NB4 (cell line): ENCODE results near the gene PTRH1.
"Not testable (repeated sequence)": the region's sequence is repeated elsewhere in the genome, so short reads cannot be mapped to it uniquely, and the experiment has no call there.

Source experiments
- DNase-seq: peaks from one replicate; pipeline ENCODE4 v3.0.0; 2010; ENCODE audit warnings: low read depth
- H3K4me3 ChIP-seq: one replicate; pipeline ENCODE4 v1.5.1; 2011; ENCODE audit warnings: mild to moderate bottlenecking, low read depth, low read length, moderate library complexity
- MYC ChIP-seq: IDR thresholded peaks from 2 replicates; pipeline ENCODE4 v1.6.1; 2011; ENCODE audit warnings: low read depth, low read length
- POLR2A ChIP-seq: IDR thresholded peaks from 2 replicates; pipeline ENCODE4 v1.6.1; 2011; ENCODE audit warnings: mild to moderate bottlenecking; ENCODE audit not compliant: insufficient read length; ENCODE audit errors: extremely low read depth
- TF ChIP-seq, protein P1 (sequence below): IDR thresholded peaks from one replicate; pipeline ENCODE4 v1.5.1; 2012; ENCODE audit warnings: low read depth, low read length
- TF ChIP-seq, protein P2 (sequence below): IDR thresholded peaks from 2 replicates; pipeline ENCODE4 v1.6.1; 2011; ENCODE audit warnings: low read depth, low read length

The PTRH1 gene

DNA sequence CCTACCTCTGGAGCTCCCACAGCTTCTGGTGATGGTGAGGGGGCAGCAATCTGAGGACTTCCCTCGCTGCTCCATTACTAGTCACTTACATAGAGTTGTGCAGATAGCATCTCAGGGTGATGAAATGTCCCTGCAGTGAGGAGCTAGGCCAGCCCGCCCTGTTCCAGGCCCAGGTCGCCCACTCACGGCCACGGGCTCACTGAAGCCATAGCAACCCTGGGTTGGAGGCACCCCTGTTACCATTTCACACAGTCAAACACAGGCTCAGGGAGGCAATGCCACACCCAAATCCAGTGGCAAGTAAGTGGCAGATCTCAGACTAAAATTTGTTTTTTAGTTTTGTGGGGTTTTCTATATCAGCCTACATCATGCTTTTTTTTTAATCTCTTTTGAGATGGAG is 43.4 kb upstream of the PTRH1 start:
- DNase-seq = peak; percentile 15
- no peak overlapping the region for H3K4me3 ChIP-seq
- TF ChIP-seq, protein P1, sequence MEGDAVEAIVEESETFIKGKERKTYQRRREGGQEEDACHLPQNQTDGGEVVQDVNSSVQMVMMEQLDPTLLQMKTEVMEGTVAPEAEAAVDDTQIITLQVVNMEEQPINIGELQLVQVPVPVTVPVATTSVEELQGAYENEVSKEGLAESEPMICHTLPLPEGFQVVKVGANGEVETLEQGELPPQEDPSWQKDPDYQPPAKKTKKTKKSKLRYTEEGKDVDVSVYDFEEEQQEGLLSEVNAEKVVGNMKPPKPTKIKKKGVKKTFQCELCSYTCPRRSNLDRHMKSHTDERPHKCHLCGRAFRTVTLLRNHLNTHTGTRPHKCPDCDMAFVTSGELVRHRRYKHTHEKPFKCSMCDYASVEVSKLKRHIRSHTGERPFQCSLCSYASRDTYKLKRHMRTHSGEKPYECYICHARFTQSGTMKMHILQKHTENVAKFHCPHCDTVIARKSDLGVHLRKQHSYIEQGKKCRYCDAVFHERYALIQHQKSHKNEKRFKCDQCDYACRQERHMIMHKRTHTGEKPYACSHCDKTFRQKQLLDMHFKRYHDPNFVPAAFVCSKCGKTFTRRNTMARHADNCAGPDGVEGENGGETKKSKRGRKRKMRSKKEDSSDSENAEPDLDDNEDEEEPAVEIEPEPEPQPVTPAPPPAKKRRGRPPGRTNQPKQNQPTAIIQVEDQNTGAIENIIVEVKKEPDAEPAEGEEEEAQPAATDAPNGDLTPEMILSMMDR = no peak
- TF ChIP-seq POLR2A (no peak), MYC (no peak)

DNA sequence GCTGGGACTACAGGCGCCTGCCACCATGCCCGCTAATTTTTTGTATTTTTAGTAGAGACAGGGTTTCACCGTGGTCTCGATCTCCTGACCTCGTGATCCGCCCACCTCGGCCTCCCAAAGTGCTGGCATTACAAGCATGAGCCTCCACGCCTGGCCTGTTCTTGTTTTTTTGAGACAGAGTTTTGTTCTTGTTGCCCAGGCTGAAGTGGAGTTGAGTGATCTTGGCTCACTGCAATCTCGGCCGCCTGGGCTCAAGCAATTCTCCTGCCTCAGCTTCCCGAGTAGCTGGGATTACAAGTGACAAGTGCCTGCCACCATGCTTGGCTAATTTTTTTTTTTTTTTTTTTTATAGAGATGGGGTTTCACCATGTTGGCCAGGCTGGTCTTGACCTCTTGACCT is 41.3 kb upstream of the PTRH1 start:
- not testable (repeated sequence) for H3K4me3 ChIP-seq, DNase-seq

DNA sequence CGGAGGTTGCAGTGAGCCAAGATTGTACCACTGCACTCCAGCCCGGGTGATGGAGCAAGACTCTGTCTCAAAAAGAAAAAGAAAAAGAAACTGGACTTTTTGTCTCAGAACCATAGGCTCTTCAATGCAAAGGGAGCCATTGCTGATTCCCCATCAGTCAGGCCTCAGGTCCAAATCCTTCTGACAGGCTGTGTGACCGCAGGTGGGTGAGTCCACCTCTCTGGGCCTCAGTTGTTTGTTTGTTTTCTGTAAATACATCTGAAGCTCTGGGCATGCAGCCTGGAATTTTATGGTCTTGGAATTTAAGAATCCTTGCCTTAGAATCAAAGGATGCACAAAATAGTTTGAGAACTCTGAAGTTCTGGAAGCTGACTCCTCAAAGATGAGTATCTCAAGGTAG is 40.8 kb upstream of the PTRH1 start:
- no peak for DNase-seq
- TF ChIP-seq POLR2A (no peak), MYC (no peak)
- TF ChIP-seq, protein P1 = no peak
- TF ChIP-seq, protein P2, sequence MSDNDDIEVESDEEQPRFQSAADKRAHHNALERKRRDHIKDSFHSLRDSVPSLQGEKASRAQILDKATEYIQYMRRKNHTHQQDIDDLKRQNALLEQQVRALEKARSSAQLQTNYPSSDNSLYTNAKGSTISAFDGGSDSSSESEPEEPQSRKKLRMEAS = no peak
- no peak overlapping the region for H3K4me3 ChIP-seq

DNA sequence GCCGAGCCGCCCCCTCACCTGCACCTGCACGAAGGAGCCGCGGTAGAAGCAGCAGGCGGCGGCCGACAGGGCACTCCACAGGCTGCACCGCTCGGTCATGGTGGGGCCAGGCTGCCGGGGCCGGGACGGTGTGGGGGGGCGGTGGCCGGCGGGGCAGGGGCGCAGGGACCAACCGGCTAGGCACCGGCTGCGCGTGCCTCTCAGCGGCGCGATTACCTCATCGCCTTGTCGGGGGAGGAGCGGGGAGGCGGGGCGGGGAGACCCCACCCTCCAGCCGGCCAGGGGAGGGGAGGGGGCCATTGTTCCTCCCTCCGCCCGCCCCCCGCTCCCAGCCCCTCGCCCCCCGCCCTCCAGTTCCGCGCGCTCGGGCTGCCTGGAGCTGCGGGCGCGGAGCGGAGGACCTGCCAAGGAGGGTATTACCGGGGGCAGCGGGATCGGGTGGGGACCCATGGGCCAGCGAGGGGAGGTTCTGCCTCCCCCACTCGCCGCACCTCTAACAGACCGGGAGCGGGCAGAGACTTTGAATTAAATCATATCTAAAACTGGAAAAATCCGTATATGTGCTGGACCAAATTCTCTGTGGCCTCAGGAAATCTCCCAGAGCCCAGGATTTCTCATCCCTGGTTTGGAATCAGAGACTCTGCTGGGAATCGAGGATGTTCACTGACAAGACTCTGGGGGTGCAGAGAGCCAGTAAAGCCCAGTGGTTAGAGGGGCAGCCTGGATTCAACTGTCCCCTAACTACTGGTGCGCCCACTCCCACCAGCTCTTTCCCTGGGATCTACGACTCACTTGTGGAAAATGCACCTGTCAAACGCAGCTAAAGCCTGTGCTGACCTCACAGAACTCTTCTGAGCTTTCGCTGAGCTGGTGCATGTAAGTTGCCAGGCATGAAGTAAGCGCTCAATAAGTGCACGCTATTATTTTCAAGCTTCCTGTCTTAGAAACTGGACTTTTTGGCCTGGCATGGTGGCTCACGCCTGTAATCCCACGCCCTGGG is 39.9 kb upstream of the PTRH1 start:
- no peak overlapping the region for H3K4me3 ChIP-seq
- TF ChIP-seq, protein P2 = no peak
- no peak for TF ChIP-seq MYC
- TF ChIP-seq POLR2A = no peak
- TF ChIP-seq, protein P1 = no peak
- no peak for DNase-seq

DNA sequence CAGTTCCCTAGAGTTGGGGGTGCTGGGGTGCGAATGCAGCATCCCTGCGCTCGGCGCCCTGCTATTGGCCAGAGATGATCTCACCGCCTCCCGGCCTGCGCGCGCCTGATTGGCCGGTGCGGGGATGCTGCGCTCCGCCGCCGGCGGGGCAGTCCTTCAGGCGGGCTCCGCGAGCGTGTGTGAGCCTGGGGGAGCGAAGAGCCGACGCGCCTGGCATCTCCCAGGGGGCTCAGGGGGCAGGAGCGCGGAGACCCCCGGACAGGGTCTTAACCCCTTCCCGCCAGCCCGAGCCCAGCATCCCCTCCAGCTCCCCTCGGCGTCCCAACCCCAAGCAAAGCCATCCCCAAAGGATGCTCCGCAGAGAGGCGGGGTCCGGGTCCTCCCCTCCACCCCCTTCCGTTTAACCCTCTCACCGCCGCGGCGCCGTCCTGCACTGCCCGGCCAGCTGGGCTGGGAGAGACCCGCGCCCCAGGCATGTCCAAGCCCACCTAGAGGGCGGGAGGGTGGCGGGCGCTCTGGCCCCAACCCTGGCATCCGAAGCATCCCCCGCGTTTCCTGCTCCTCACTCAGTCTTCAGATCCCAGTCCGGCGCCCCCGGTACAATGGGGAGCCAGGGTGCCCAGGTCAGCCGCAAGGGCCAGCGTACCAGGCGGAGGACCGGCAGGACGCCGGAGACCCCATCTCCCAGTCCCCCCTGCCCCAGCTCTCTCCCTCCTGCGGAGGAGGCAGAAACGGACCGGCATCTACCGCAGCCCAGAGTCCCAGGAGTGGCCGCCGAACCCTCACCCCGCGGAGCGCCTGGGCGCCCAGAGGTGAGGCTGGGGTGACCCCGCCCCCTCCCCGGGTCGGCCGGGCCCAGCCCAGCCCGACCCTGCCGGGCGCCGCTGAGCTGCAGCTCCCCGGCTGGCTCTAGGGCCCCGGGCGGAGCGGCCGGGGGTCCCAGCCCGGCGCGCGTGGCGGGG is 38.9 kb upstream of the PTRH1 start:
- H3K4me3 ChIP-seq = no peak overlapping the region
- TF ChIP-seq, protein P2 = no peak
- TF ChIP-seq, protein P1 = no peak
- TF ChIP-seq POLR2A = no peak
- TF ChIP-seq MYC = no peak
- DNase-seq = no peak

DNA sequence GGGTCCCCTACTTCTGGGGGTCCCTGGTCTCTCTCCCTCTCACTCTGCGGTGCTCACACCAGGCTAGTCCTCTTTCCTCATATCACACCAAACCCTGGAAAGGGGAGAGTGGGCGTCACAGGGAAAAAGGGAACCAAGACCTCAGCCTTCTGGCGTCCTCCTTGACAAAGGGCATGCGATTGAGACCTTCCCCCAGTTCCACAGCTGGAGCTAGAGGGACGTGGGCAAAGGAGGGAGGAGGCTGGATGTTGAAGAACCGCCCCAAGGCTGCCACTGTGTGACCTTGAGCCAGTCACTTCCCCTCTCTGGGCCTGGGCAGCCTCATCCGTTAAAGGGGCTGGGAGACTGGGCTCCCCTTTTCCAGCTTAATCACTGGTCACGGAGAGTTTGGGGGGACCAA is 38.2 kb upstream of the PTRH1 start:
- DNase-seq = no peak
- TF ChIP-seq, protein P2 = no peak
- TF ChIP-seq MYC (no peak), POLR2A (no peak)
- TF ChIP-seq, protein P1 = no peak
- H3K4me3 ChIP-seq = no peak overlapping the region
